ENCODE results near the gene BMP3. TPM values are rescaled to one million over a fixed set of nuclear protein-coding genes. Genes with fewer than 3 reads are reported as not detected.

BMP3 gene
- total and polyA plus RNA-seq, 5 donors from 2014 or later: not detected

DNA sequence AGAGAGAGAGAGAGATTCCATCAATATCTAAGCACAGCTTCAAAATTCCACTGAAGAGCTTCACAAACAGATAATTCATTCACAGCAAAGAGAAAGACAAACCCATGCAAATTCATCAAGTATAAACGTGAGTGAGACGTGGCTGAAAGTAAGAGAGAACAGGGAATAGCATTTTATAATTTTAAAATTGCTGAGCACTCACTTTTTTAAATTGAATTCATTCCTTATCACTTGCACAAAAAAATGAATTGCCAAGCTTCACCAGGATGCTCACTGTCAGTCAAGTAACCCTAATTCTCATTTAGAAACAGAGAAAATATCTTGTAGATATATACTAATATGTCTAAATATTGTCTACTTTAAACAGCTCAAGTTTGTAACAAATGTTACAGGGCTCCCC, 40.5 kb downstream of the BMP3 start:
- Mint-ChIP-seq H3K27me3 (peaks cover 11% of the 10 kb centered on the region), H3K4me3 (no peak overlapping the region), H3K4me1 (no peaks in the 10 kb centered on the region), H3K36me3 (no peaks in the 10 kb centered on the region), H3K9me3 (peaks cover 0 to 3% (median 0%) of the 10 kb centered on the region in 7 donors), H3K27ac (no peak overlapping the region)
- H3K36me3 ChIP-seq (ENCODE audit: control insufficient read depth, insufficient read depth, low read length): no peaks in the 10 kb centered on the region
- no peak overlapping the region for H3K27ac ChIP-seq (ENCODE audit: insufficient read depth, low read length, poor library complexity, severe bottlenecking)
- no peaks in the 10 kb centered on the region for H3K4me1 ChIP-seq (ENCODE audit: control insufficient read depth, insufficient read depth, low read length, poor library complexity, severe bottlenecking)
- ATAC-seq (ENCODE audit: low read depth in 2 of 2) (no peak), DNase-seq (no peak)
- H3K4me3 ChIP-seq (ENCODE audit: low read depth, low read length): no peak overlapping the region
- H3K9me3 ChIP-seq (ENCODE audit: control insufficient read depth in 2 of 2, low read length in 2 of 2): no peaks in the 10 kb centered on the region
- peaks cover 7% of the 10 kb centered on the region for H3K27me3 ChIP-seq (ENCODE audit: control insufficient read depth, insufficient read depth, low read length)

DNA sequence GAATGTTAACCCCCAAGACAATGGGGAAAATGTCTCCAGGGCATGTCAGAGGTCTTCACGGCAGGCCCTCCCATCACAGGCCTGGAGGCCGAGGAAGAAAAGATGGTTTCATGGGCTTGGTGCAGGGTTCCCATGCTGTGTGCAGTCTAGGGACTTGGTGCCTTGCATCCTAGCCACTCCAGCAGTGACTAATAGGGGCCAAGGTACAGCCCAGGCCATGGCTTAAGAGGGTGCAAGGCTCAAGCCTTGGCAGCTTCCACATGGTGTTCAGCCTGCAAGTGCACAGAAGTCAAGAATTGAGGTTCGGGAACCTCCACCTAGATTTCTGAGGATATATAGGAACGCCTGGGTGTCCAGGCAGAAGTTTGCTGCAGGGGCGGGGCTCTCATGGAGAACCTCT, 50.6 kb downstream of the BMP3 start:
- DNase-seq: no peak
- Histone ChIP-seq H3K27ac (ENCODE audit: insufficient read depth, low read length, poor library complexity, severe bottlenecking) (no peak overlapping the region), H3K4me3 (ENCODE audit: low read depth, low read length) (no peak overlapping the region), H3K9me3 (ENCODE audit: control insufficient read depth in 2 of 2, low read length in 2 of 2) (no peaks in the 10 kb centered on the region), H3K36me3 (ENCODE audit: control insufficient read depth, insufficient read depth, low read length) (no peaks in the 10 kb centered on the region), H3K4me1 (ENCODE audit: control insufficient read depth, insufficient read depth, low read length, poor library complexity, severe bottlenecking) (no peaks in the 10 kb centered on the region), H3K27me3 (ENCODE audit: control insufficient read depth, insufficient read depth, low read length) (no peaks in the 10 kb centered on the region)
- H3K36me3 Mint-ChIP-seq: no peaks in the 10 kb centered on the region
- H3K4me1 Mint-ChIP-seq: no peaks in the 10 kb centered on the region
- H3K9me3 Mint-ChIP-seq: peaks cover 0 to 1% (median 0%) of the 10 kb centered on the region in 7 donors
- H3K27me3 Mint-ChIP-seq: peaks cover 5% of the 10 kb centered on the region
- ATAC-seq (ENCODE audit: low read depth in 2 of 2): no peak
- H3K4me3 Mint-ChIP-seq: no peak overlapping the region
- no peak overlapping the region for H3K27ac Mint-ChIP-seq

DNA sequence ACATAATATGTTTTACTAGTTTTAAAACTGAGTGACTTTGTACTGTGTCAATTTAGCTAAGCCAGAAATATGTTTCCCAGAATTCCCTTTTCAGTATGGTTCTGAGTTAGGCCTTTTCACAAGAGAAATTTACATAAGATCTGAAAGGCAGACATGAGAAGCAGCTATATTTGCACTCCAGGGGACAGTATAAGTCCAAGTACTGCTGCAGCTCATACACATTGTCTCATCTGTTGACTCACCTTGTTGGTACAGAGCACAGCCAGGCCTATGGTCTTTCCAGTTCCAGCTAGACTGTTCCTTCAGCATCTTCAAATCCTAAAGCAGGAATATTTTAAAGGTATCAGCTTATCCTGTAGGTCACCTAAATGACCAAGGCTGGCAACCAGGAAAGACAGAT, 53.5 kb downstream of the BMP3 start:
- H3K27me3 ChIP-seq (ENCODE audit: control insufficient read depth, insufficient read depth, low read length): no peaks in the 10 kb centered on the region
- H3K9me3 Mint-ChIP-seq: peaks cover 0 to 1% (median 0%) of the 10 kb centered on the region in 7 donors
- no peak for DNase-seq

DNA sequence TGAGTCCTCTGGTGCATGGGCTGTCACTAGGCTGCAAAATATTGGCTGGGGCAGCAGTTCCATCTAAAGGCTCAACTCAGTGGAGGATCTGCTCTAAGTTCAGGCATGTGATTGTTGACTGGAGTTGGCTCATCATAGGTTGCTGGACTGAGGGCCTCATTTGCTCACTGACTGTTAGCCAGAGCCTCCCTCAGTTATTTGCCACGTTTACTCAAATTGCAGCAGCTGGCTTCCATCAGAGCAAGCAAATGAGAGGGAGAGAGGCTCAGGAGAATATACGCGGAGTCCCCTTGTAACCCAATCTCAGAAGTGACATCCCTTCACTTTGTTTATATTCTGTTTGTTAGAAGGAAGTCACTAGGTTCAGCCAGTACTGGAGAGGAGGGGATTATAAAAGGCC, 54.1 kb downstream of the BMP3 start:
- no peak overlapping the region for H3K4me3 ChIP-seq (ENCODE audit: low read depth, low read length)
- no peak overlapping the region for H3K4me3 Mint-ChIP-seq
- no peaks in the 10 kb centered on the region for H3K36me3 ChIP-seq (ENCODE audit: control insufficient read depth, insufficient read depth, low read length)
- H3K27me3 Mint-ChIP-seq: no peaks in the 10 kb centered on the region
- H3K27ac ChIP-seq (ENCODE audit: insufficient read depth, low read length, poor library complexity, severe bottlenecking): no peak overlapping the region
- no peaks in the 10 kb centered on the region for H3K36me3 Mint-ChIP-seq
- no peaks in the 10 kb centered on the region for H3K4me1 ChIP-seq (ENCODE audit: control insufficient read depth, insufficient read depth, low read length, poor library complexity, severe bottlenecking)
- no peak for DNase-seq
- H3K9me3 ChIP-seq (ENCODE audit: control insufficient read depth in 2 of 2, low read length in 2 of 2): no peaks in the 10 kb centered on the region
- H3K27me3 ChIP-seq (ENCODE audit: control insufficient read depth, insufficient read depth, low read length): no peaks in the 10 kb centered on the region
- H3K9me3 Mint-ChIP-seq: peaks cover 0 to 1% (median 0%) of the 10 kb centered on the region in 7 donors
- H3K4me1 Mint-ChIP-seq: no peaks in the 10 kb centered on the region
- no peak for ATAC-seq (ENCODE audit: low read depth in 2 of 2)
- H3K27ac Mint-ChIP-seq: no peak overlapping the region

More for the DNA sequence above, 53.5 kb downstream of the BMP3 start:
- Histone ChIP-seq H3K36me3 (ENCODE audit: control insufficient read depth, insufficient read depth, low read length) (no peaks in the 10 kb centered on the region), H3K4me3 (ENCODE audit: low read depth, low read length) (no peak overlapping the region), H3K27ac (ENCODE audit: insufficient read depth, low read length, poor library complexity, severe bottlenecking) (no peak overlapping the region), H3K9me3 (ENCODE audit: control insufficient read depth in 2 of 2, low read length in 2 of 2) (no peaks in the 10 kb centered on the region), H3K4me1 (ENCODE audit: control insufficient read depth, insufficient read depth, low read length, poor library complexity, severe bottlenecking) (no peaks in the 10 kb centered on the region)
- H3K27me3 Mint-ChIP-seq: peaks cover under 1% of the 10 kb centered on the region
- no peak overlapping the region for H3K4me3 Mint-ChIP-seq
- H3K36me3 Mint-ChIP-seq: no peaks in the 10 kb centered on the region
- no peaks in the 10 kb centered on the region for H3K4me1 Mint-ChIP-seq
- no peak for ATAC-seq (ENCODE audit: low read depth in 2 of 2)
- H3K27ac Mint-ChIP-seq: no peak overlapping the region

DNA sequence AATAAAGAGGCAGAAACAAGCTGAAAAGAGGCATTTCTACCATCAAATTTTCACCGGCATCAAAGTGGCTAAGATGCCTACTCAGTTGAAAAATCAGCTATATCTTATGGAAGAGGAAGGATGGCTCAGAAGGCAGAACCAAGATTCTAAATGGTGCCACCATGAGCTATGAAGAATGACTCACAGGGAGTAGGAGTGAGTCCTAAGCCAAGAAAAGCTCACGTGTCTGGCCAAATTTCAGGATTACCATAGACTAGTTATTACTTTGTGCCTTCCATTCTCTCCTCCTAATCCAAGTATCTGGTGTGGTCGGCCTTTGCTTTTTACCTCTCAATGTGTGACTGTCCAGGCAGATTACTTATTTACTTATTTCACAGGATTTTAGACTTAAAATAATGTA, 54.8 kb downstream of the BMP3 start:
- no peak for ATAC-seq (ENCODE audit: low read depth in 2 of 2)
- Histone ChIP-seq H3K4me1 (ENCODE audit: control insufficient read depth, insufficient read depth, low read length, poor library complexity, severe bottlenecking) (no peaks in the 10 kb centered on the region), H3K4me3 (ENCODE audit: low read depth, low read length) (no peak overlapping the region), H3K36me3 (ENCODE audit: control insufficient read depth, insufficient read depth, low read length) (no peaks in the 10 kb centered on the region), H3K27ac (ENCODE audit: insufficient read depth, low read length, poor library complexity, severe bottlenecking) (no peak overlapping the region), H3K27me3 (ENCODE audit: control insufficient read depth, insufficient read depth, low read length) (no peaks in the 10 kb centered on the region), H3K9me3 (ENCODE audit: control insufficient read depth in 2 of 2, low read length in 2 of 2) (no peaks in the 10 kb centered on the region)
- no peak overlapping the region for H3K4me3 Mint-ChIP-seq
- no peak overlapping the region for H3K27ac Mint-ChIP-seq
- no peaks in the 10 kb centered on the region for H3K27me3 Mint-ChIP-seq
- H3K36me3 Mint-ChIP-seq: no peaks in the 10 kb centered on the region
- peaks cover 0 to 1% (median 0%) of the 10 kb centered on the region in 7 donors for H3K9me3 Mint-ChIP-seq
- no peak for DNase-seq
- H3K4me1 Mint-ChIP-seq: no peaks in the 10 kb centered on the region

DNA sequence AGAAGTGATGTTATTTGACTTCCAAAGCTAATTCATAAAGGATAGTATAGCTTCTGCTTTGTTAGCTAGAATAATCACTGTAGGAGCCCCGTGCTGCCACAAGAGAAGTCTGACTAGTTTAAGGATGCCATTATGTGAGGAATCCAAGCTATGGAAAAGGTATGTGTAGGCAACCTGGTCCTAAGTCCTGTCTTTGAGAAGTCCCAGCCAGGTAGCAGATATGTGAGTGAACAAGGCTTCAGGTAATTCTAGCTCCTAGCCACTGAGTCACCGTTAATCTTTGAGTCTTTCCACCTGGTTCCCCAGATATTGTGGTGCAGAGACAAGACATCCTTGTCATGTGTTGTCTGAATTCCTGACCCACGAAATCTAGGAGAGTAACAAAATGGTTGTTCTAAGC, 55.5 kb downstream of the BMP3 start:
- Histone ChIP-seq H3K36me3 (ENCODE audit: control insufficient read depth, insufficient read depth, low read length) (no peaks in the 10 kb centered on the region), H3K27me3 (ENCODE audit: control insufficient read depth, insufficient read depth, low read length) (no peaks in the 10 kb centered on the region), H3K9me3 (ENCODE audit: control insufficient read depth in 2 of 2, low read length in 2 of 2) (no peaks in the 10 kb centered on the region), H3K4me1 (ENCODE audit: control insufficient read depth, insufficient read depth, low read length, poor library complexity, severe bottlenecking) (no peaks in the 10 kb centered on the region), H3K27ac (ENCODE audit: insufficient read depth, low read length, poor library complexity, severe bottlenecking) (no peak overlapping the region), H3K4me3 (ENCODE audit: low read depth, low read length) (no peak overlapping the region)
- Mint-ChIP-seq H3K9me3 (peaks cover 0 to 1% (median 0%) of the 10 kb centered on the region in 7 donors), H3K27me3 (no peaks in the 10 kb centered on the region), H3K36me3 (no peaks in the 10 kb centered on the region), H3K4me1 (no peaks in the 10 kb centered on the region), H3K27ac (no peak overlapping the region), H3K4me3 (no peak overlapping the region)
- DNase-seq (no peak), ATAC-seq (ENCODE audit: low read depth in 2 of 2) (no peak)

DNA sequence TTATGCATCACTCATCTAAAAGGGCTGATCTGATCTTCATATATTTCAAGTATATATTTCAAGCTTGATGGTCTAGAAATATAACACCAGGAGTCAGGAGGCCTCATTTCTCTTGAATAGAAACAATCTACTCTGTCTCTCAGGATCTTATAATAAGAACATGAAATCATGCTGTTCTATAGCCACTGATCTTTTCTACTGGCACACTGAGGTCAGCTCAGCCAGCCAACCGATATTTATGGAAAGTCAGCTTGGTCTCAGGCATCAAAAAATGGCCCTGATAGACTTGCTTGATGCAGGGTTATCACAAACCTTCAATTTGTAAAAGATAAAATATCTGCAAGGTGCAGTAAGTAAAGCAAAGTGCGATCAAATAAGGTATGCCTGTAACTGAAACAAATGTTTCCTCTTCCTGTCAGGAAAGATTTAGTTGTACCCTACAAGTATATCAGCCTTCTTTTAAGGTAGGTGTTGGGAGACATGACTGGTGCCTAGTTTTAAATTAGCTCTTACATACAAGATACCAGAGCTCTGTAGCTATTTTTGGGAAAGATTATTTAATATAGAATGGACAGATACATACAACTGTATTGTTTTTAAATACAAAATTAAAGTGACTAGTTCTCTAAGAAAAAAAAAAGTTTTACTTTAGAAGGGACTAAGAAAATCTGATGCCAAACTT, 63.4 kb downstream of the BMP3 start:
- Histone ChIP-seq H3K27me3 (ENCODE audit: control insufficient read depth, insufficient read depth, low read length) (no peaks in the 10 kb centered on the region), H3K9me3 (ENCODE audit: control insufficient read depth in 2 of 2, low read length in 2 of 2) (no peaks in the 10 kb centered on the region), H3K36me3 (ENCODE audit: control insufficient read depth, insufficient read depth, low read length) (no peaks in the 10 kb centered on the region), H3K4me1 (ENCODE audit: control insufficient read depth, insufficient read depth, low read length, poor library complexity, severe bottlenecking) (no peaks in the 10 kb centered on the region), H3K27ac (ENCODE audit: insufficient read depth, low read length, poor library complexity, severe bottlenecking) (no peak overlapping the region), H3K4me3 (ENCODE audit: low read depth, low read length) (no peak overlapping the region)
- H3K9me3 Mint-ChIP-seq: peaks cover 0 to 1% (median 0%) of the 10 kb centered on the region in 7 donors
- no peak for DNase-seq
- H3K36me3 Mint-ChIP-seq: peaks cover 3% of the 10 kb centered on the region
- H3K4me3 Mint-ChIP-seq: no peak overlapping the region
- peaks cover 7% of the 10 kb centered on the region for H3K27me3 Mint-ChIP-seq
- H3K4me1 Mint-ChIP-seq: no peaks in the 10 kb centered on the region
- no peak for ATAC-seq (ENCODE audit: low read depth in 2 of 2)
- peak overlapping the region in 1 of 3 donors; percentile 7 for H3K27ac Mint-ChIP-seq

DNA sequence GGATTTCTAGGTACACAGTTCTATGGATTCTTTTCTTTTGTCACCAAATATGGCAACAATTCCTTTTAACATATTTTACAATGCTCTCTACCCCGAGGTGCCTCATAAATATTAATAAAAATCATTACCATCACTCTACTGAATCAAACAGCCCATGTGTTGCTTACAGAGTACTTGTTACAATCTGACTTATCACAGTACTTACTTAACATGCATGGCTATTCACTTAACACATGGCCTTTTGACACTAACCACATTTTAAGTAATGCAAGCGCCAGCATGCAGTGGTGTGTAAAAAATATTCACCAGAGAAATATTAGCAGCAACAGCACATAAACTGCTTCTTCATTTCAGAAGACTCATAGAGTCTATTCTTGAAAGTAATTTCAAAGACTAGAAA, 64.9 kb downstream of the BMP3 start:
- Mint-ChIP-seq H3K27me3 (peaks cover 7% of the 10 kb centered on the region), H3K4me1 (no peaks in the 10 kb centered on the region), H3K27ac (no peak overlapping the region), H3K9me3 (peaks cover 0 to 4% (median 0%) of the 10 kb centered on the region in 7 donors), H3K36me3 (peaks cover 3% of the 10 kb centered on the region), H3K4me3 (no peak overlapping the region)
- H3K4me3 ChIP-seq (ENCODE audit: low read depth, low read length): no peak overlapping the region
- ATAC-seq (ENCODE audit: low read depth in 2 of 2) (no peak), DNase-seq (no peak)
- no peaks in the 10 kb centered on the region for H3K36me3 ChIP-seq (ENCODE audit: control insufficient read depth, insufficient read depth, low read length)
- no peaks in the 10 kb centered on the region for H3K27me3 ChIP-seq (ENCODE audit: control insufficient read depth, insufficient read depth, low read length)
- H3K27ac ChIP-seq (ENCODE audit: insufficient read depth, low read length, poor library complexity, severe bottlenecking): no peak overlapping the region
- H3K4me1 ChIP-seq (ENCODE audit: control insufficient read depth, insufficient read depth, low read length, poor library complexity, severe bottlenecking): no peaks in the 10 kb centered on the region
- H3K9me3 ChIP-seq (ENCODE audit: control insufficient read depth in 2 of 2, low read length in 2 of 2): no peaks in the 10 kb centered on the region

Data from CD4-positive, CD25-positive, alpha-beta regulatory T cell (primary cell).